Adrenal gland (tissue), 5 donors: ENCODE data around the gene ALG9.
"Not testable (repeated sequence)": the region's sequence is repeated elsewhere in the genome, so short reads cannot be mapped to it uniquely, and the experiment has no call there.

ENCODE experiments used
- CTCF ChIP-seq, 6 experiments: fragments of 450-650 bp in 4 of 6; fragments of 200-600 bp in 2 of 6; sonication (generic) in 1 of 6; IDR thresholded peaks; 1 replicate in 5 of 6; 2 replicates in 1 of 6; pipeline versions ENCODE4 v1.5.1 to v1.8.0; 2016 to 2021; ENCODE audit warnings: antibody characterized with exemption in 6 of 6, mild to moderate bottlenecking in 2 of 6, moderate library complexity in 1 of 6
- POLR2A ChIP-seq, 2 donors: fragments of 450-650 bp; IDR thresholded peaks; one replicate each; pipeline ENCODE4 v1.6.1; 2017; ENCODE audit warnings: antibody characterized with exemption in 2 of 2, mild to moderate bottlenecking in 2 of 2, moderate library complexity in 1 of 2
- donor health status: DM: no; HTN: no; CAD: no.

- not testable (repeated sequence) for TF ChIP-seq CTCF, POLR2A (IDR thresholded peaks at IDR 0.05)
Observed at GRCh38 chr11:111784311-111784710, 87.1 kb downstream of the ALG9 start.
